Measurements from ENCODE around the gene PTPN1. TPM values are rescaled to one million over a fixed set of nuclear protein-coding genes. Genes with fewer than 3 reads are reported as not detected.

Gene PTPN1
- total and polyA plus RNA-seq, 10 of the 15 experiments (the other 5 are each of a cell fraction or from before 2014, with no cell fraction given) = 15.9 to 74.7 (median 43.9) TPM

DNA sequence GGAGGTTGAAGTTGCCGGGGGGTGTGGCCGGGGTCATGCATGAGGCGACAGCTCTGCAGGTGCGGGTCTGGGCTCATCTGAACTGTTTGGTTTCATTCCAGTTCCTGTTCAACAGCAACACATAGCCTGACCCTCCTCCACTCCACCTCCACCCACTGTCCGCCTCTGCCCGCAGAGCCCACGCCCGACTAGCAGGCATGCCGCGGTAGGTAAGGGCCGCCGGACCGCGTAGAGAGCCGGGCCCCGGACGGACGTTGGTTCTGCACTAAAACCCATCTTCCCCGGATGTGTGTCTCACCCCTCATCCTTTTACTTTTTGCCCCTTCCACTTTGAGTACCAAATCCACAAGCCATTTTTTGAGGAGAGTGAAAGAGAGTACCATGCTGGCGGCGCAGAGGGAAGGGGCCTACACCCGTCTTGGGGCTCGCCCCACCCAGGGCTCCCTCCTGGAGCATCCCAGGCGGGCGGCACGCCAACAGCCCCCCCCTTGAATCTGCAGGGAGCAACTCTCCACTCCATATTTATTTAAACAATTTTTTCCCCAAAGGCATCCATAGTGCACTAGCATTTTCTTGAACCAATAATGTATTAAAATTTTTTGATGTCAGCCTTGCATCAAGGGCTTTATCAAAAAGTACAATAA is 72.5 kb downstream of the PTPN1 start:
- ChIA-PET RAD21 (ENCODE audit: unreplicated experiment) (no interaction called here), POLR2A (no interaction called here), CTCF (no interaction called here), SMC1A (ENCODE audit: uncharacterized antibody, unreplicated experiment) (no interaction called here)
- BruUV-seq (replicated peaks) = no TSS peak
- Histone ChIP-seq H3K4me2 (ENCODE audit: control insufficient read depth, insufficient read depth) (no peak overlapping the region), H3K36me3 (ENCODE audit: control insufficient read depth in 2 of 2, insufficient read depth in 2 of 2, low read length in 1 of 2) (peaks cover 45 to 68% of the 10 kb centered on the region in 2 experiments), H3K79me2 (ENCODE audit: control insufficient read depth, insufficient read depth, low read length) (no peaks in the 10 kb centered on the region), H2AFZ (ENCODE audit: control insufficient read depth, low read depth, low read length) (no peak overlapping the region), H3K27me3 (replicated peaks in 1 of 2; ENCODE audit: control insufficient read depth in 2 of 2, insufficient read depth in 2 of 2, low read length in 1 of 2) (no peaks in the 10 kb centered on the region), H3K27ac (ENCODE audit: control insufficient read depth, insufficient read depth) (no peak overlapping the region), H3K4me1 (ENCODE audit: control insufficient read depth, insufficient read depth, low read length) (no peaks in the 10 kb centered on the region), H4K20me1 (ENCODE audit: control insufficient read depth, insufficient read depth) (no peaks in the 10 kb centered on the region), H3K9ac (ENCODE audit: control insufficient read depth, insufficient read depth, low read length) (no peak overlapping the region), H3K9me3 (replicated peaks; ENCODE audit: control insufficient read depth, insufficient read depth, low read length) (no peaks in the 10 kb centered on the region), H3K4me3 (no peak overlapping the region)
- TF ChIP-seq NR2F1 (conservative IDR thresholded peaks at IDR 0.05) (no peak), SMAD5 (IDR thresholded peaks at IDR 0.05; ENCODE audit: low read depth) (no peak), TBL1XR1 (IDR thresholded peaks at IDR 0.05; ENCODE audit: low read depth, low read length) (no peak), ZNF592 (IDR thresholded peaks at IDR 0.05) (no peak), ZBED1 (IDR thresholded peaks at IDR 0.05; ENCODE audit: borderline replicate concordance) (no peak), TCF7 (IDR thresholded peaks at IDR 0.05; ENCODE audit: borderline replicate concordance) (no peak), E4F1 (IDR thresholded peaks at IDR 0.05; ENCODE audit: borderline replicate concordance, partially characterized antibody) (no peak), ZNF207 (IDR thresholded peaks at IDR 0.05; ENCODE audit: borderline replicate concordance) (no peak), IRF4 (IDR thresholded peaks at IDR 0.05; ENCODE audit: low read depth, low read length) (no peak), SP1 (IDR thresholded peaks at IDR 0.05; ENCODE audit: low read depth, low read length) (no peak), EP300 (IDR thresholded peaks at IDR 0.05; ENCODE audit: borderline replicate concordance in 1 of 2, control insufficient read depth in 1 of 2, low read depth in 2 of 2, low read length in 2 of 2) (no peak), SIN3A (IDR thresholded peaks at IDR 0.05; ENCODE audit: low read depth, low read length) (no peak), BMI1 (IDR thresholded peaks at IDR 0.05; ENCODE audit: borderline replicate concordance) (no peak), MYB (IDR thresholded peaks at IDR 0.05; ENCODE audit: borderline replicate concordance, low read depth, low read length) (no peak)
- TF ChIP-seq, protein P1, sequence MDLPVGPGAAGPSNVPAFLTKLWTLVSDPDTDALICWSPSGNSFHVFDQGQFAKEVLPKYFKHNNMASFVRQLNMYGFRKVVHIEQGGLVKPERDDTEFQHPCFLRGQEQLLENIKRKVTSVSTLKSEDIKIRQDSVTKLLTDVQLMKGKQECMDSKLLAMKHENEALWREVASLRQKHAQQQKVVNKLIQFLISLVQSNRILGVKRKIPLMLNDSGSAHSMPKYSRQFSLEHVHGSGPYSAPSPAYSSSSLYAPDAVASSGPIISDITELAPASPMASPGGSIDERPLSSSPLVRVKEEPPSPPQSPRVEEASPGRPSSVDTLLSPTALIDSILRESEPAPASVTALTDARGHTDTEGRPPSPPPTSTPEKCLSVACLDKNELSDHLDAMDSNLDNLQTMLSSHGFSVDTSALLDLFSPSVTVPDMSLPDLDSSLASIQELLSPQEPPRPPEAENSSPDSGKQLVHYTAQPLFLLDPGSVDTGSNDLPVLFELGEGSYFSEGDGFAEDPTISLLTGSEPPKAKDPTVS (IDR thresholded peaks at IDR 0.05; ENCODE audit: low read depth, low read length) = no peak
- ATAC-seq = no peak
- intact Hi-C loops (cut with micrococcal nuclease; ENCODE audit: unreplicated experiment) = loop anchor here (5.0 kb wide), 1 partner anchor 120 kb away; no protein-coding TSS in a partner anchor
- DNase-seq (ENCODE audit: low read depth, low spot score) = no peak
- in situ Hi-C loops (cut with MboI) = no loop called here
- no peak for FAIRE-seq
- 65% methylated on average over 26 of the region's 26 CpGs for WGBS (ENCODE audit: insufficient coverage, insufficient replicate concordance, low lambda C conversion rate, missing lambda C conversion rate)

All from GM12878 (cell line).